Measurements from ENCODE around the gene RRP1B. TPM values are rescaled to one million over a fixed set of nuclear protein-coding genes. Genes with fewer than 3 reads are reported as not detected.
"Not testable (repeated sequence)": the region's sequence is repeated elsewhere in the genome, so short reads cannot be mapped to it uniquely, and the experiment has no call there.

Gene RRP1B
- total RNA-seq, 1 donor from 2014 or later: 32.0 TPM

DNA sequence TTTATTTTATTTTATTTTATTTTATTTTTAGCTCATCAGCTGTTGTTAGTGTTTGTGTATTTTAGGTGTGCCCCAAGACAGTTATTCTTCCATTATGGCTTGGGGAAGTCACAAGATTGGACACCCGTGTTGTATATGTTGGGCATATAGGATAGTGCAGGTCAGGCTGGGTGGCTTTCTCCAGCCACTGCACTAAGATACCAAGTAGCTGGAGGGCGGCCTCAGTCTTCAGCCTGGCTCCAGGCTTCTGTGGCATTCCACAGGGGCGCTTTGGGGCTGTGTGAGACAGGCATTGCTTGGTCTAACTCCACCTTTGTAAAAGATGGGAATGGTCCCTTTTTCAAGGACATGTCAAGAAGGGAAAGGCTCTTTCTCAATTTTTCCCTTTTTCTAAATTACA, 16.5 kb downstream of the RRP1B start:
- no peak overlapping the region for H3K4me3 Mint-ChIP-seq
- no peak for ATAC-seq (ENCODE audit: low read depth)

DNA sequence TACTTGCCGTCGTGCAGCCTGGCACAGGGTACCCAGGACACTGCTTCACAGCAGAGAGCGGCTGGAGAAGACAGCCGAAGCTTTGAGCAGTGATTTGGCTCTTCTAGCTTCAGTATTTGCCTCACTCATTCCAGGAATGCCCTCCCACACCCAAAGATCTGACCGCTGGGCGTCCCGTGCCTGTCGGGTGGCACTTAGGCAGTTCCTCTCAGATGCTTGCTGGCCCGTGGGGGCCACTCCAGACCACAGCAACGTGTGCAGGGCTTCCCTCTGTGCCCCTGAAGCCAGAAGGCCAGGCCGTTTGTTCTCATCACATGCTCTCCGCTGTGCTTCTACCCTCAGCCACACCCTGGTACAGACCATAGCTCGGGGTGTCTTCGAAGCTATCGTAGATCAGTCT, 17.0 kb downstream of the RRP1B start:
- no peak for DNase-seq
- no peak for ATAC-seq (ENCODE audit: low read depth)
- intact Hi-C loops (cut with micrococcal nuclease): no loop called here
- no peaks in the 10 kb centered on the region for H3K4me1 Mint-ChIP-seq
- TF ChIP-seq, protein P1, sequence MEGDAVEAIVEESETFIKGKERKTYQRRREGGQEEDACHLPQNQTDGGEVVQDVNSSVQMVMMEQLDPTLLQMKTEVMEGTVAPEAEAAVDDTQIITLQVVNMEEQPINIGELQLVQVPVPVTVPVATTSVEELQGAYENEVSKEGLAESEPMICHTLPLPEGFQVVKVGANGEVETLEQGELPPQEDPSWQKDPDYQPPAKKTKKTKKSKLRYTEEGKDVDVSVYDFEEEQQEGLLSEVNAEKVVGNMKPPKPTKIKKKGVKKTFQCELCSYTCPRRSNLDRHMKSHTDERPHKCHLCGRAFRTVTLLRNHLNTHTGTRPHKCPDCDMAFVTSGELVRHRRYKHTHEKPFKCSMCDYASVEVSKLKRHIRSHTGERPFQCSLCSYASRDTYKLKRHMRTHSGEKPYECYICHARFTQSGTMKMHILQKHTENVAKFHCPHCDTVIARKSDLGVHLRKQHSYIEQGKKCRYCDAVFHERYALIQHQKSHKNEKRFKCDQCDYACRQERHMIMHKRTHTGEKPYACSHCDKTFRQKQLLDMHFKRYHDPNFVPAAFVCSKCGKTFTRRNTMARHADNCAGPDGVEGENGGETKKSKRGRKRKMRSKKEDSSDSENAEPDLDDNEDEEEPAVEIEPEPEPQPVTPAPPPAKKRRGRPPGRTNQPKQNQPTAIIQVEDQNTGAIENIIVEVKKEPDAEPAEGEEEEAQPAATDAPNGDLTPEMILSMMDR (IDR thresholded peaks at IDR 0.05): no peak
- H3K27me3 Mint-ChIP-seq: no peaks in the 10 kb centered on the region
- no peaks in the 10 kb centered on the region for H3K9me3 Mint-ChIP-seq
- CTCF ChIA-PET: no interaction called here
- H3K4me3 Mint-ChIP-seq: no peak overlapping the region
- H3K36me3 Mint-ChIP-seq (ENCODE audit: low read depth): peaks cover 74% of the 10 kb centered on the region
- no peak overlapping the region for H3K27ac Mint-ChIP-seq
- POLR2A ChIA-PET: no interaction called here

More for the DNA sequence above, 16.5 kb downstream of the RRP1B start:
- intact Hi-C loops (cut with micrococcal nuclease): no loop called here
- Mint-ChIP-seq H3K4me1 (no peaks in the 10 kb centered on the region), H3K9me3 (no peaks in the 10 kb centered on the region), H3K36me3 (ENCODE audit: low read depth) (peaks cover 79% of the 10 kb centered on the region), H3K27me3 (no peaks in the 10 kb centered on the region), H3K27ac (no peak overlapping the region)
- ChIA-PET CTCF (no interaction called here), POLR2A (interaction anchor here (1.1 kb wide), 1 partner anchor 17 kb away, joined by 3 read pairs; the partner anchor contains the start of gene HSF2BP)
- no peak for DNase-seq
- TF ChIP-seq, protein P1 (IDR thresholded peaks at IDR 0.05): no peak

DNA sequence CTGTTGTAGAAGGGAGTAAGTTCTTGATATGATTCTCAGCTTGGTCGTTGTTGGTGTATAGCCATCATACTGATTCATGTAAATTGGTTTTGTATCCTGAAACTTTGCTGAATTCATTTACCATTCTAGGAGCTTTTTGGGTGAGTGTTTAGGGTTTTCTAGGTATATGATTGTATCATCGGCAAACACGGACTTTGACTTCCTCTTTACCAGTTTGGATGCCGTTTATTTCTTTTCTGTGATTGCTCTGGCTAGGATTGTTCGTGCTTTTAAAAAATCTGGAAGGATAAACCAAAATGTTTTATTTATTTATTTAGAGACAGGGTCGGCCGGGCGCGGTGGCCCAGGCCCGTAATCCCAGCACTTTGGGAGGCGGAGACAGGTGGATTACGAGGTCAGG, 20.6 kb downstream of the RRP1B start:
- ATAC-seq (ENCODE audit: low read depth) (no peak), DNase-seq (no peak)
- Mint-ChIP-seq H3K27ac (no peak overlapping the region), H3K4me1 (no peaks in the 10 kb centered on the region), H3K9me3 (no peaks in the 10 kb centered on the region), H3K36me3 (ENCODE audit: low read depth) (peaks cover 73% of the 10 kb centered on the region), H3K27me3 (no peaks in the 10 kb centered on the region), H3K4me3 (no peak overlapping the region)
- CTCF ChIA-PET: no interaction called here
- POLR2A ChIA-PET: interaction anchor here (0.6 kb wide), 1 partner anchor 13 kb away, joined by 3 read pairs; no protein-coding TSS in a partner anchor
- intact Hi-C loops (cut with micrococcal nuclease): no loop called here
- TF ChIP-seq, protein P1 (IDR thresholded peaks at IDR 0.05): no peak

DNA sequence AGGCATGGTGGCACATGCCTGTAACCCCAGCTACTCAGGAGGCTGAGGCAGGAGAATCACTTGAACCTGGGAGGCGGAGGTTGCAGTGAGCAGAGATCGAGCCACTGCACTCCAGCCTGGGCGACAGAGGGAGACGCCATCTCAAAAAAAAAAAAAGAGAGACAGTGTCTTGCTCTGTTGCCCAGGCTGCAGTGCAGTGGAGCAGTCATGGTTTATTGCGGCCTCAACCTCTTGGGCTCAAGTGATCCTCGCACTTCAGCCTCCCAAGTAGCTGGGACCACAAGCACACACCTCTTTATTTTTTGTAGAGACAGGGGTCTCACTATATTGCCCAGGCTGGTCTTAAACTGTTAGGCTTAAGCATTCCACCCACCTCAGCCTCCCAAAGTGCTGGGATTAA, 21.1 kb downstream of the RRP1B start:
- H3K4me3 Mint-ChIP-seq; H3K27ac Mint-ChIP-seq; ATAC-seq (ENCODE audit: low read depth); DNase-seq; CTCF ChIA-PET; H3K4me1 Mint-ChIP-seq; H3K27me3 Mint-ChIP-seq; H3K9me3 Mint-ChIP-seq; intact Hi-C loops (cut with micrococcal nuclease): not testable (repeated sequence)
- POLR2A ChIA-PET: interaction anchor here (0.6 kb wide), 1 partner anchor 13 kb away, joined by 3 read pairs; no protein-coding TSS in a partner anchor
- peaks cover 74% of the 10 kb centered on the region for H3K36me3 Mint-ChIP-seq (ENCODE audit: low read depth)

- ATAC-seq (ENCODE audit: low read depth) (no peak), DNase-seq (no peak)
- no peak overlapping the region for H3K4me3 Mint-ChIP-seq
- no peak overlapping the region for H3K27ac Mint-ChIP-seq
- H3K9me3 Mint-ChIP-seq: no peaks in the 10 kb centered on the region
- CTCF ChIA-PET: no interaction called here
- TF ChIP-seq, protein P1 (IDR thresholded peaks at IDR 0.05): no peak
- intact Hi-C loops (cut with micrococcal nuclease): no loop called here
- H3K4me1 Mint-ChIP-seq: no peaks in the 10 kb centered on the region
- POLR2A ChIA-PET: no interaction called here
- peaks cover 74% of the 10 kb centered on the region for H3K36me3 Mint-ChIP-seq (ENCODE audit: low read depth)
- no peaks in the 10 kb centered on the region for H3K27me3 Mint-ChIP-seq
Observed at GRCh38 chr21:43681650-43682049, 22.3 kb downstream of the RRP1B start.

DNA sequence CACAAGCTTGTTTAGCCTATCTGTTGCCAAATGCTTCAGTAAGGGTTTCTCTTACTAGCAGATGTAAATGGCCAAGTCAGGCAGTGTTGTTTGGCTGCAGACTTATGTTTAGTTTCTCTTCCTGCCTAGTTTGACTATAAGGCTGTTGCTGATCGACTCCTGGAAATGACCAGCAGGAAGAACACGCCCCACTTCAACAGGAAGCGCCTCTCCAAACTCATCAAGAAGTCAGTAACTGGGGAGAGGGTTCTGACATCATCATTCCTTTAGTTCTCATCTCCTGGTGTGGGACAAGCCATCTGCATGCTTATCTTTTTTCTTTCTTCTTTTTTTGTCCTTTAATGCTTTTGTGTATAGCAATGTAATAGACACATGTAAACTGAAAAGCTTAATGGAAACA, 25.1 kb downstream of the RRP1B start:
- ChIA-PET CTCF (no interaction called here), POLR2A (no interaction called here)
- H3K27me3 Mint-ChIP-seq: no peaks in the 10 kb centered on the region
- H3K27ac Mint-ChIP-seq: no peak overlapping the region
- intact Hi-C loops (cut with micrococcal nuclease): no loop called here
- H3K4me1 Mint-ChIP-seq: peaks cover 17% of the 10 kb centered on the region
- peaks cover 66% of the 10 kb centered on the region for H3K36me3 Mint-ChIP-seq (ENCODE audit: low read depth)
- ATAC-seq (ENCODE audit: low read depth) (no peak), DNase-seq (no peak)
- TF ChIP-seq, protein P1 (IDR thresholded peaks at IDR 0.05): no peak
- no peak overlapping the region for H3K4me3 Mint-ChIP-seq
- no peaks in the 10 kb centered on the region for H3K9me3 Mint-ChIP-seq

All from activated B cell treated with CpG ODN at 0.5 μM for 24 hours (primary cell).